Kidney epithelial cell (primary cell): ENCODE results near the gene ADGRV1. TPM values are rescaled to one million over a fixed set of nuclear protein-coding genes. Genes with fewer than 3 reads are reported as not detected.
A peak's percentile ranks its signal among the peaks of the same experiment; 100 is the strongest.

Experiments
- DNase-seq: peaks from one replicate; pipeline ENCODE4 v3.0.0-alpha.2; 2010; ENCODE audit warnings: low read depth
- H3K27me3 ChIP-seq: 2 replicates; pipeline ENCODE4 v1.6.0; 2011; ENCODE audit warnings: low read length; ENCODE audit not compliant: control insufficient read depth, insufficient read depth
- H3K36me3 ChIP-seq: 2 replicates; pipeline ENCODE4 v1.5.1; 2011; ENCODE audit warnings: low read length; ENCODE audit not compliant: control insufficient read depth, insufficient read depth
- H3K4me3 ChIP-seq: 2 replicates; pipeline ENCODE4 v1.5.1; 2011; ENCODE audit warnings: low read depth, mild to moderate bottlenecking, control low read depth, low read length
- total RNA-seq: library from RNA; depleted of rRNA; stranded (reverse); fragments of >200 nt; gene quantifications from 2 replicates; pipeline ENCODE4 v1.2.3, GENCODE V29; 2015
- TF ChIP-seq, protein P1 (sequence below): IDR thresholded peaks from 2 replicates; pipeline ENCODE4 v1.5.1; 2011; ENCODE audit warnings: mild to moderate bottlenecking, moderate library complexity, low read length, control low read depth, inconsistent platforms; ENCODE audit not compliant: insufficient read depth, poor library complexity, severe bottlenecking

The ADGRV1 gene
- total RNA-seq, 1 donor from 2014 or later, result 3.5 TPM

DNA sequence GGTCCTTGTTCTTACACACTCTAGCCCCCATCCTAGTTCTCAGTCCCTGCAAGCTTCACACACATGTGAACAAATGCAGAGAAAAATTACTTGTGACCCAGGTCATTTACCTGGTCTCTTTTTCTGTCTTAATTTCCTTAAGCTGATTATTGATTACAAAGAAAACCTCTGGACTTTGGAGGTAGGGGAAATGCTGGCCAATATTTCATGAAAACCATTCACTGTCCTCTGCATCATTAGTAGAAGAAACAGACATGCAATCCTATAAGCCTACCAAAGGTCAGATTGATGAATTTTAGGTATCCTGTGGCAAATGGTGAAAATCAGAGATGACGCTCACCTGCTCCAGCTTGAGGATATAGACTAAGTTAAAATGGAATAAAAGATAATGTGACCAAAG is 457.7 kb downstream of the ADGRV1 start:
- TF ChIP-seq, protein P1, sequence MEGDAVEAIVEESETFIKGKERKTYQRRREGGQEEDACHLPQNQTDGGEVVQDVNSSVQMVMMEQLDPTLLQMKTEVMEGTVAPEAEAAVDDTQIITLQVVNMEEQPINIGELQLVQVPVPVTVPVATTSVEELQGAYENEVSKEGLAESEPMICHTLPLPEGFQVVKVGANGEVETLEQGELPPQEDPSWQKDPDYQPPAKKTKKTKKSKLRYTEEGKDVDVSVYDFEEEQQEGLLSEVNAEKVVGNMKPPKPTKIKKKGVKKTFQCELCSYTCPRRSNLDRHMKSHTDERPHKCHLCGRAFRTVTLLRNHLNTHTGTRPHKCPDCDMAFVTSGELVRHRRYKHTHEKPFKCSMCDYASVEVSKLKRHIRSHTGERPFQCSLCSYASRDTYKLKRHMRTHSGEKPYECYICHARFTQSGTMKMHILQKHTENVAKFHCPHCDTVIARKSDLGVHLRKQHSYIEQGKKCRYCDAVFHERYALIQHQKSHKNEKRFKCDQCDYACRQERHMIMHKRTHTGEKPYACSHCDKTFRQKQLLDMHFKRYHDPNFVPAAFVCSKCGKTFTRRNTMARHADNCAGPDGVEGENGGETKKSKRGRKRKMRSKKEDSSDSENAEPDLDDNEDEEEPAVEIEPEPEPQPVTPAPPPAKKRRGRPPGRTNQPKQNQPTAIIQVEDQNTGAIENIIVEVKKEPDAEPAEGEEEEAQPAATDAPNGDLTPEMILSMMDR, result no peak
- Histone ChIP-seq H3K27me3 (no peaks in the 10 kb centered on the region), H3K4me3 (no peak overlapping the region), H3K36me3 (no peaks in the 10 kb centered on the region)
- DNase-seq, result no peak

DNA sequence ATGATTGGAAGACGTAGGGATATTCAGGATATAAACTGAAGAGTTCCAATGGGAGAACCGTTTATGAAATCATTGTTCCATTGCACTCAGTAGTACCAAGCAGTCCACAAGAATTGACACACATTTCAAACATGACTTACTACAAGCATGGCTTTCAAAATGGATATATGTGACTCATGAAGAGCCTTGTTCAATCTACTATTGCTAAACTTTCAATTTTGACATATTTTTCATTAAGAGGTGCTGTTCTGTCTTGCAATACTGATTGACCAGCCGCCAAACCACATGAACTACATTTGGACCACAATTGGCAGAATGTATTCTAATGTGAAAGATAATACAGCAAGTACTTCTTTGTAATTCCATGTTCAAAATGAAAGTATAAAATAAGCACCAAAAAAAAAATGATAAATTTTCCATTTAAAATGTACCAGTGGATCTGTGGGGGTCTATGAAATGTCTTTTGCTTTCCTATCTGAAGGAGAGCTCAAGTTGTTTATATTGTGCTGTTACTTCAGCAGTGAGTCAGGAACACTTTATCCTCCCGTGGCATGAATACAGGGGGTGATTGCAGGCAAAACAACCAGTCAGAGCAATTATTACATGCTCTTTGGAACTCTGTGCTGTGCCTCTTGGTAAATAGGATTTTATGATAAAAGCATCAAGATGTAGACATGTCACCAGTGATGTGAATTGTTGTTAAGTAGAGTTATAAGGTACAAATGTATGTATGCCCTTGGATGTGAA is 458.5 kb downstream of the ADGRV1 start:
- no peak for DNase-seq
- H3K36me3 ChIP-seq, result no peaks in the 10 kb centered on the region
- no peak overlapping the region for H3K4me3 ChIP-seq
- TF ChIP-seq, protein P1, result no peak
- no peaks in the 10 kb centered on the region for H3K27me3 ChIP-seq

DNA sequence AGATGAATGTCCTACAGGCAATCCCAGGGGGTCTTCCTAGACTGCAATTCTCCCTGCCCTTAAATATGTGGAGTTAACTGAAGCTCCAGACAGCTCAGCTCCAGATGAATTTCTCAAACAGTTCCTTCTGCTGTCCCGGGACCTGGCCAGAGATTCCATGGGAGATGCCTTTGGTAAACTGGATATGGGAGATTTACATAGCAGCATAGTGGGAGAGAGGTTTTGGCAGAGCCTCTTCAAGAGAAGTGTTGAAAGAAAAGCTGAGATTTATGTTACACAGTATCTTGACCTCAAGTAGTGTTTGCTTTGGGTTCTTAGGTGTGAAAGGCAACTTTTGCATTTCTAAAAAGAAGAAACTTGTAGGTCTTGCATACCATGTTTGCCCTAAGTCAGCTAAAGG is 459.6 kb downstream of the ADGRV1 start:
- DNase-seq, result no peak
- Histone ChIP-seq H3K4me3 (no peak overlapping the region), H3K27me3 (no peaks in the 10 kb centered on the region), H3K36me3 (no peaks in the 10 kb centered on the region)
- TF ChIP-seq, protein P1, result no peak

DNA sequence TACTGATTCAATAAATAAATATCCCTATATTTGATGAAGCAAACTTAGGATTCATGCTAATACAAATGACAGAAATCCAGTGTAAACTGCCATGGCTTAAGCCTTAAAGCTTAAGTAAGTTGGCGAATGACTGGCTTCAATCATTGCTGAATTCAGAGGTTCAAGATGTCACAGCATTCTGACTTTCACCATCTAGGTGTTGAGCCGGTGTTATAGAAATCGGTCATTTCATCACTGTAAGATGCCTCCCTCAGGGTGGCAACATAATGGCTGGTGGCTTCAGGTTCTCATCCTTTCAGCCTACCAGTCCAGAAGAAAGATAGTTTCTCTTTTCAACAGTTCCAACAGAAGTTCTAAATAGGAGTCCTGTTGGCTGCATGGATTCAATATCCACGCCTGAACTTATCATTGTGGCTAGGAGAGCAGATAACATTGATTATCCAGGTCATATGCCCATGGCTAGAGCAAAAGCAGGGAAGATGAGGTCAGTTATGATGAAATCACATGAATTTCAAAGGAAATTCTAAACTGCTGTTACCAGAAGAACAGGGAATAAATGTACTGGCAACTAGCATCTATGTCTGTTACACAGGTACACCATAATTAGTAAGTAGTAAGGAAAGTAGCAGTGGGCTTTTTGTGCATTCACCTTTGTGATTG is 460.2 kb downstream of the ADGRV1 start:
- no peak overlapping the region for H3K4me3 ChIP-seq
- no peak for DNase-seq
- H3K36me3 ChIP-seq, result no peaks in the 10 kb centered on the region
- no peaks in the 10 kb centered on the region for H3K27me3 ChIP-seq
- TF ChIP-seq, protein P1, result no peak

DNA sequence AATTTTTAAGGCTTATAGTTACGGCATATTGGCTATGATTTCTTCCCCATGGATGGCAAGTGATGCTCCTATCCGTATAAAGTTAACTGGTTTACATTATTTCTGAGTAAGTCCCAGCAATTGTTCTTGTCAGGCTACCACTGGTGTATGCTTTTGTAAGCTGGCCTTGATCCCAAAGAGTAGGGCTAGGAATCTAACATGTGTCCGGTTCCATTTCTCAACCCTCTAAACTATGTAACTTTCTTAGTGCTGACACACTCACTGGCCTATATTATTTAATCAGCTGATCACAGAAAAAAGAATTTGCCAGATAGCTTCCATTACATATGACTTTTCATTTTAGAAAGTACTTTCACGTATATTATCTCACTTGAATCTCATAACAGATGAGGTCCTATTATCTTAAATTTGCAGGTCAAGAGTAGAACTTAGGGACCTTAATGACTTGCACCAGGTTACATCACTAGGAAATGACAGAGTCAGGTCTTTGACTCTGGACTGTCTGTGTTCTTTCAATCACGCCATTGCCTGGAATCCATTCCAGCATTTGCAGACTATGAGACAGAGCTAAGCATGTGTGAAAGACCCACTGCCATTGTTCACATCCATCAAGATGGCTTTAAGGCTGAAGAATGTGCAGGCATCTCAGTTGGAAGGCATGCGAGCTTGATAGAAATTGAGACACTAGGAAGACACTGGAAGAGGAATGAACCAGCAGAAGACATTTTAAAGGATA is 461.6 kb downstream of the ADGRV1 start:
- TF ChIP-seq, protein P1, result no peak
- peak; percentile 42 for DNase-seq
- no peaks in the 10 kb centered on the region for H3K36me3 ChIP-seq
- H3K4me3 ChIP-seq, result no peak overlapping the region
- no peaks in the 10 kb centered on the region for H3K27me3 ChIP-seq
